Left cardiac atrium (tissue), 4 donors: Measurements from ENCODE around the gene ARL6IP4. TPM values are rescaled to one million over a fixed set of nuclear protein-coding genes. Genes with fewer than 3 reads are reported as not detected.

ENCODE experiments used
- ATAC-seq, 2 donors: fragments of 200-7000 bp; cut with Tn5 transposase; one replicate each; pipeline ENCODE4 v1.9.1; 2020; ENCODE audit warnings: mild to moderate bottlenecking in 2 of 2, moderate library complexity in 2 of 2
- DNase-seq: peaks from one replicate; pipeline ENCODE4 v3.0.0-alpha.2; 2020
- intact Hi-C, 2 donors: fragments of 100-400 bp; cut with DNase I; formaldehyde crosslinking; loops; one replicate each; pipeline versions ENCODE4 v1.14.1 to v1.15.1; 2022 to 2023
- total RNA-seq, 2 donors: library from RNA; stranded (reverse); fragmentation: NEBNext Ultra II Directional; extraction: Animal tissue kit (Norgen Biotek cat#: 25700); gene quantifications; one replicate each; pipeline ENCODE4 v1.2.1, GENCODE V29; 2021
- donor health status: DM: no; HTN: yes; CAD: no.
- donor health status: DM: no; HTN: yes; CAD: no; lungs with severe emphysema.
- donor health status: DM: yes; HTN: yes; CAD: no.
- donor health status: Dilated cardiomyopathy.

ARL6IP4 gene
- total RNA-seq, 2 donors from 2014 or later: 159 to 176 TPM

- intact Hi-C loops: loop anchor here (1.0 to 5.0 kb wide), 4 partner anchors 90 to 160 kb away; no protein-coding TSS in a partner anchor
- ATAC-seq (peak; percentile 92 to 96), DNase-seq (peak; percentile 77)
Measured at GRCh38 chr12:122951979-122952892, 28.2 kb upstream of the ARL6IP4 start.

GRCh38 chr12:122955156-122955555, 25.3 kb upstream of the ARL6IP4 start:
- intact Hi-C loops: no loop called here

GRCh38 chr12:122956035-122956434, 24.4 kb upstream of the ARL6IP4 start:
- intact Hi-C loops: no loop called here
- ATAC-seq: no peak
- no peak for DNase-seq

More at GRCh38 chr12:122955156-122955555, 25.3 kb upstream of the ARL6IP4 start:
- ATAC-seq: no peak
- DNase-seq: no peak

- ATAC-seq (peak in 1 of 2 donors; percentile 64), DNase-seq (no peak)
- intact Hi-C loops: no loop called here
Measured at GRCh38 chr12:122958198-122958888, 22.1 kb upstream of the ARL6IP4 start.

- ATAC-seq (no peak), DNase-seq (no peak)
- intact Hi-C loops: no loop called here
Measured at GRCh38 chr12:122959566-122960192, 20.8 kb upstream of the ARL6IP4 start.

GRCh38 chr12:122960193-122960569, 20.3 kb upstream of the ARL6IP4 start:
- ATAC-seq (no peak), DNase-seq (no peak)
- intact Hi-C loops: no loop called here

GRCh38 chr12:122961531-122962329, 18.8 kb upstream of the ARL6IP4 start:
- no peak for ATAC-seq
- no peak for DNase-seq
- intact Hi-C loops: no loop called here

GRCh38 chr12:122963941-122964265, 16.6 kb upstream of the ARL6IP4 start:
- ATAC-seq: peak; percentile 28 to 35
- peak; percentile 67 for DNase-seq
- intact Hi-C loops: no loop called here

- intact Hi-C loops: no loop called here
- no peak for ATAC-seq
- DNase-seq: no peak
Measured at GRCh38 chr12:122964439-122965257, 15.8 kb upstream of the ARL6IP4 start.

- ATAC-seq: peak in 1 of 2 donors; percentile 1
- intact Hi-C loops: no loop called here
- peak; percentile 28 for DNase-seq
Measured at GRCh38 chr12:122965321-122965751, 15.1 kb upstream of the ARL6IP4 start.

GRCh38 chr12:122965851-122966742, 14.4 kb upstream of the ARL6IP4 start, which contains the start of gene ABCB9:
Gene ABCB9 (minus strand): TSS chr12:122966463. CDS start chr12:122960235, 6,228 bp downstream.
- intact Hi-C loops: no loop called here
- DNase-seq (peak; percentile 94), ATAC-seq (peak; percentile 96 to 97)

- DNase-seq (no peak), ATAC-seq (no peak)
- intact Hi-C loops: no loop called here
Measured at GRCh38 chr12:122966743-122967550, 13.5 kb upstream of the ARL6IP4 start.

- intact Hi-C loops: no loop called here
- ATAC-seq (no peak), DNase-seq (no peak)
Measured at GRCh38 chr12:122968104-122968503, 12.4 kb upstream of the ARL6IP4 start.

- intact Hi-C loops: no loop called here
- no peak for ATAC-seq
- no peak for DNase-seq
Measured at GRCh38 chr12:122969676-122970075, 10.8 kb upstream of the ARL6IP4 start.

- peak; percentile 97 for ATAC-seq
- intact Hi-C loops: no loop called here
Measured at GRCh38 chr12:122974274-122974891, 6.1 kb upstream of the ARL6IP4 start.

More at GRCh38 chr12:122974274-122974891, 6.1 kb upstream of the ARL6IP4 start:
- DNase-seq: peak; percentile 98
